Effector CD8-positive, alpha-beta T cell (primary cell): Measurements from ENCODE around the gene ZDHHC11B.
"Not testable (repeated sequence)": the region's sequence is repeated elsewhere in the genome, so short reads cannot be mapped to it uniquely, and the experiment has no call there.

Experiments
- DNase-seq: peaks from one replicate; lab custom pipeline; 2025; lab: John Stamatoyannopoulos, UW

ZDHHC11B gene

GRCh38 chr5:766666-767431 lies 17.7 kb downstream of the ZDHHC11B start:
- no peak for DNase-seq

- DNase-seq, result no peak
Measured at GRCh38 chr5:765948-766631, 18.4 kb downstream of the ZDHHC11B start.

GRCh38 chr5:763998-764781 lies 20.3 kb downstream of the ZDHHC11B start:
- DNase-seq, result no peak

- DNase-seq, result no peak
Measured at GRCh38 chr5:763397-763796, 21.1 kb downstream of the ZDHHC11B start.

GRCh38 chr5:762996-763395 lies 21.5 kb downstream of the ZDHHC11B start:
- DNase-seq, result not testable (repeated sequence)

GRCh38 chr5:761854-762710 lies 22.4 kb downstream of the ZDHHC11B start:
- no peak for DNase-seq

GRCh38 chr5:761059-761771 lies 23.3 kb downstream of the ZDHHC11B start:
- DNase-seq, result no peak

- no peak for DNase-seq
Measured at GRCh38 chr5:760363-761058, 24.0 kb downstream of the ZDHHC11B start.

GRCh38 chr5:759781-760362 lies 24.7 kb downstream of the ZDHHC11B start:
- DNase-seq, result no peak

- no peak for DNase-seq
Measured at GRCh38 chr5:759111-759751, 25.3 kb downstream of the ZDHHC11B start.

- no peak for DNase-seq
Measured at GRCh38 chr5:758698-759053, 25.9 kb downstream of the ZDHHC11B start.

GRCh38 chr5:757931-758697 lies 26.4 kb downstream of the ZDHHC11B start:
- no peak for DNase-seq

GRCh38 chr5:757346-757930 lies 27.1 kb downstream of the ZDHHC11B start:
- DNase-seq, result no peak

- no peak for DNase-seq
Measured at GRCh38 chr5:756865-757345, 27.6 kb downstream of the ZDHHC11B start.

GRCh38 chr5:756171-756570 lies 28.4 kb downstream of the ZDHHC11B start:
- DNase-seq, result no peak

GRCh38 chr5:754143-754632 lies 30.3 kb downstream of the ZDHHC11B start:
- DNase-seq, result not testable (repeated sequence)

- not testable (repeated sequence) for DNase-seq
Measured at GRCh38 chr5:753567-754142, 30.9 kb downstream of the ZDHHC11B start.
